Fibroblast of lung (primary cell): Measurements from ENCODE around the gene ANGPTL8.

Experiments
- CTCF ChIP-seq, 2 donors: IDR thresholded peaks in 1 of 2; conservative IDR thresholded peaks in 1 of 2; 1 replicate in 1 of 2; 2 replicates in 1 of 2; pipeline ENCODE4 v1.5.1; 2011 to 2012; ENCODE audit warnings: low read length in 2 of 2, control low read depth in 1 of 2, inconsistent platforms in 1 of 2, low read depth in 1 of 2, mild to moderate bottlenecking in 1 of 2
- EZH2 ChIP-seq: IDR thresholded peaks from 2 replicates; pipeline ENCODE4 v1.5.1; 2012; ENCODE audit warnings: low read length, control low read depth, mild to moderate bottlenecking; ENCODE audit errors: missing control alignments

- no peak for TF ChIP-seq CTCF (conservative IDR thresholded peaks at IDR 0.05 in 1 of 2, IDR thresholded peaks at IDR 0.05 in 1 of 2; ENCODE audit: low read depth in 1 of 2, low read length in 2 of 2)
- TF ChIP-seq EZH2, result no peak
These were observed 7.5 kb downstream of the ANGPTL8 start for GRCh38 chr19:11246941-11247340.
